Measurements from ENCODE around the gene POLR1C. TPM values are rescaled to one million over a fixed set of nuclear protein-coding genes. Genes with fewer than 3 reads are reported as not detected.

The POLR1C gene
- total and polyA plus RNA-seq, 10 of the 15 experiments (the other 5 are each of a cell fraction or from before 2014, with no cell fraction given) = 40.0 to 180 (median 66.2) TPM

DNA sequence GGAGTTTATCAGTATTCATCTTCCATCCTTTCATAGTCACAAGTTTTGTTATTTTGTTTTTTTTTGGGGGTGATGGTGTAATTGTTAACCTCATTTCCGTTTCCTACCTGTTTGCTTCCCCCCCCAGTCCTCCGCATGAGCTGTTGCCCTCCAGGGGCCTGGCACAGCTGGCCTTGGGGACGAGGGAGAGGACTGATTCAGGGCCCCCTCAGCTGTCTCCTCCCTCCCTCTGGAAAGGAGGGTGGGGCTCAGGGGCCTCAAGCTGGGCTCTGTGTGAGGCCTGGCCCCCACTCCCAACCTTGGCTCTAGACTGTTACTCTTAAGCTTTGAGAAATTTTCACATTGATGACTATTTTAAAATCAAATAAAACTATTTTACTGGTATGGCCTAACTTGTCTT lies 10.7 kb upstream of the POLR1C start:
- no peak overlapping the region for H3K4me2 ChIP-seq (ENCODE audit: control insufficient read depth, insufficient read depth)
- H3K9me3 ChIP-seq (replicated peaks; ENCODE audit: control insufficient read depth, insufficient read depth, low read length) = no peaks in the 10 kb centered on the region
- H3K4me1 ChIP-seq (ENCODE audit: control insufficient read depth, insufficient read depth, low read length) = peaks cover 4% of the 10 kb centered on the region; the same call in 1 of the 2 replicates
- in situ Hi-C loops (cut with MboI) (loop anchor here (5.0 kb wide), 1 partner anchor 249 kb away; no protein-coding TSS in a partner anchor), intact Hi-C loops (cut with micrococcal nuclease; ENCODE audit: unreplicated experiment) (loop anchor here (1.0 to 5.0 kb wide), 3 partner anchors 51 to 243 kb away; partner anchors contain the start of gene DLK2)
- BruUV-seq (replicated peaks) = no TSS peak
- H3K27ac ChIP-seq (ENCODE audit: control insufficient read depth, insufficient read depth) = no peak overlapping the region
- RAD21 ChIA-PET (ENCODE audit: unreplicated experiment) = interaction anchor here (0.7 to 3.3 kb wide), 18 partner anchors 10 to 332 kb away, joined by 3 to 44 read pairs (median 4); partner anchors contain the start of genes DLK2 and DNPH1
- H3K4me3 ChIP-seq = no peak overlapping the region
- H2AFZ ChIP-seq (ENCODE audit: control insufficient read depth, low read depth, low read length) = no peak overlapping the region
- H3K36me3 ChIP-seq (ENCODE audit: control insufficient read depth in 2 of 2, insufficient read depth in 2 of 2, low read length in 1 of 2) = peaks cover 4 to 25% of the 10 kb centered on the region in 2 experiments; a peak in 3 of 4 replicates
- no peak for ATAC-seq
- SMC1A ChIA-PET (ENCODE audit: uncharacterized antibody, unreplicated experiment) = interaction anchor here (0.6 to 3.4 kb wide), 23 partner anchors 11 to 364 kb away, joined by 3 to 16 read pairs (median 3); partner anchors contain the start of genes POLR1C and YIPF3
- H4K20me1 ChIP-seq (ENCODE audit: control insufficient read depth, insufficient read depth) = no peaks in the 10 kb centered on the region
- no peak overlapping the region for H3K9ac ChIP-seq (ENCODE audit: control insufficient read depth, insufficient read depth, low read length)
- H3K79me2 ChIP-seq (ENCODE audit: control insufficient read depth, insufficient read depth, low read length) = no peaks in the 10 kb centered on the region
- peaks cover 0 to 2% of the 10 kb centered on the region in 2 experiments; a peak in 1 of 4 replicates for H3K27me3 ChIP-seq (replicated peaks in 1 of 2; ENCODE audit: control insufficient read depth in 2 of 2, insufficient read depth in 2 of 2, low read length in 1 of 2)
- WGBS (ENCODE audit: insufficient coverage, insufficient replicate concordance, low lambda C conversion rate, missing lambda C conversion rate) = 25% methylated on average over 3 of the region's 3 CpGs
- FAIRE-seq = no peak
- DNase-seq (ENCODE audit: low read depth, low spot score) = no peak
- CTCF ChIA-PET = interaction anchor here (0.6 to 6.8 kb wide), 62 partner anchors 10 to 573 kb away, joined by 3 to 70 read pairs (median 5); partner anchors contain the start of genes ABCC10, CRIP3, DLK2 and PEX6
- POLR2A ChIA-PET = interaction anchor here (0.6 to 0.9 kb wide), 2 partner anchors 45 to 119 kb away, joined by 3 to 5 read pairs; no protein-coding TSS in a partner anchor
- no peak for TF ChIP-seq SMC3 (IDR thresholded peaks at IDR 0.05; ENCODE audit: borderline replicate concordance, low read length)
- no peak for TF ChIP-seq SRF (IDR thresholded peaks at IDR 0.05; ENCODE audit: low read depth in 2 of 2, low read length in 2 of 2)
- TF ChIP-seq RELA (IDR thresholded peaks at IDR 0.05; ENCODE audit: borderline replicate concordance, partially characterized antibody) = no peak
- TF ChIP-seq, protein P1, sequence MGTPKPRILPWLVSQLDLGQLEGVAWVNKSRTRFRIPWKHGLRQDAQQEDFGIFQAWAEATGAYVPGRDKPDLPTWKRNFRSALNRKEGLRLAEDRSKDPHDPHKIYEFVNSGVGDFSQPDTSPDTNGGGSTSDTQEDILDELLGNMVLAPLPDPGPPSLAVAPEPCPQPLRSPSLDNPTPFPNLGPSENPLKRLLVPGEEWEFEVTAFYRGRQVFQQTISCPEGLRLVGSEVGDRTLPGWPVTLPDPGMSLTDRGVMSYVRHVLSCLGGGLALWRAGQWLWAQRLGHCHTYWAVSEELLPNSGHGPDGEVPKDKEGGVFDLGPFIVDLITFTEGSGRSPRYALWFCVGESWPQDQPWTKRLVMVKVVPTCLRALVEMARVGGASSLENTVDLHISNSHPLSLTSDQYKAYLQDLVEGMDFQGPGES (IDR thresholded peaks at IDR 0.05) = no peak
- TF ChIP-seq, protein P2, sequence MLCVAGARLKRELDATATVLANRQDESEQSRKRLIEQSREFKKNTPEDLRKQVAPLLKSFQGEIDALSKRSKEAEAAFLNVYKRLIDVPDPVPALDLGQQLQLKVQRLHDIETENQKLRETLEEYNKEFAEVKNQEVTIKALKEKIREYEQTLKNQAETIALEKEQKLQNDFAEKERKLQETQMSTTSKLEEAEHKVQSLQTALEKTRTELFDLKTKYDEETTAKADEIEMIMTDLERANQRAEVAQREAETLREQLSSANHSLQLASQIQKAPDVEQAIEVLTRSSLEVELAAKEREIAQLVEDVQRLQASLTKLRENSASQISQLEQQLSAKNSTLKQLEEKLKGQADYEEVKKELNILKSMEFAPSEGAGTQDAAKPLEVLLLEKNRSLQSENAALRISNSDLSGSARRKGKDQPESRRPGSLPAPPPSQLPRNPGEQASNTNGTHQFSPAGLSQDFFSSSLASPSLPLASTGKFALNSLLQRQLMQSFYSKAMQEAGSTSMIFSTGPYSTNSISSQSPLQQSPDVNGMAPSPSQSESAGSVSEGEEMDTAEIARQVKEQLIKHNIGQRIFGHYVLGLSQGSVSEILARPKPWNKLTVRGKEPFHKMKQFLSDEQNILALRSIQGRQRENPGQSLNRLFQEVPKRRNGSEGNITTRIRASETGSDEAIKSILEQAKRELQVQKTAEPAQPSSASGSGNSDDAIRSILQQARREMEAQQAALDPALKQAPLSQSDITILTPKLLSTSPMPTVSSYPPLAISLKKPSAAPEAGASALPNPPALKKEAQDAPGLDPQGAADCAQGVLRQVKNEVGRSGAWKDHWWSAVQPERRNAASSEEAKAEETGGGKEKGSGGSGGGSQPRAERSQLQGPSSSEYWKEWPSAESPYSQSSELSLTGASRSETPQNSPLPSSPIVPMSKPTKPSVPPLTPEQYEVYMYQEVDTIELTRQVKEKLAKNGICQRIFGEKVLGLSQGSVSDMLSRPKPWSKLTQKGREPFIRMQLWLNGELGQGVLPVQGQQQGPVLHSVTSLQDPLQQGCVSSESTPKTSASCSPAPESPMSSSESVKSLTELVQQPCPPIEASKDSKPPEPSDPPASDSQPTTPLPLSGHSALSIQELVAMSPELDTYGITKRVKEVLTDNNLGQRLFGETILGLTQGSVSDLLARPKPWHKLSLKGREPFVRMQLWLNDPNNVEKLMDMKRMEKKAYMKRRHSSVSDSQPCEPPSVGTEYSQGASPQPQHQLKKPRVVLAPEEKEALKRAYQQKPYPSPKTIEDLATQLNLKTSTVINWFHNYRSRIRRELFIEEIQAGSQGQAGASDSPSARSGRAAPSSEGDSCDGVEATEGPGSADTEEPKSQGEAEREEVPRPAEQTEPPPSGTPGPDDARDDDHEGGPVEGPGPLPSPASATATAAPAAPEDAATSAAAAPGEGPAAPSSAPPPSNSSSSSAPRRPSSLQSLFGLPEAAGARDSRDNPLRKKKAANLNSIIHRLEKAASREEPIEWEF (IDR thresholded peaks at IDR 0.05; ENCODE audit: insufficient replicate concordance, low read depth, low read length) = no peak
- TF ChIP-seq EP300 (IDR thresholded peaks at IDR 0.05; ENCODE audit: borderline replicate concordance in 1 of 2, control insufficient read depth in 1 of 2, low read depth in 2 of 2, low read length in 2 of 2) = no peak
- TF ChIP-seq, protein P3, sequence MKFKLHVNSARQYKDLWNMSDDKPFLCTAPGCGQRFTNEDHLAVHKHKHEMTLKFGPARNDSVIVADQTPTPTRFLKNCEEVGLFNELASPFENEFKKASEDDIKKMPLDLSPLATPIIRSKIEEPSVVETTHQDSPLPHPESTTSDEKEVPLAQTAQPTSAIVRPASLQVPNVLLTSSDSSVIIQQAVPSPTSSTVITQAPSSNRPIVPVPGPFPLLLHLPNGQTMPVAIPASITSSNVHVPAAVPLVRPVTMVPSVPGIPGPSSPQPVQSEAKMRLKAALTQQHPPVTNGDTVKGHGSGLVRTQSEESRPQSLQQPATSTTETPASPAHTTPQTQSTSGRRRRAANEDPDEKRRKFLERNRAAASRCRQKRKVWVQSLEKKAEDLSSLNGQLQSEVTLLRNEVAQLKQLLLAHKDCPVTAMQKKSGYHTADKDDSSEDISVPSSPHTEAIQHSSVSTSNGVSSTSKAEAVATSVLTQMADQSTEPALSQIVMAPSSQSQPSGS (IDR thresholded peaks at IDR 0.05; ENCODE audit: low read length) = no peak
- TF ChIP-seq, protein P4, sequence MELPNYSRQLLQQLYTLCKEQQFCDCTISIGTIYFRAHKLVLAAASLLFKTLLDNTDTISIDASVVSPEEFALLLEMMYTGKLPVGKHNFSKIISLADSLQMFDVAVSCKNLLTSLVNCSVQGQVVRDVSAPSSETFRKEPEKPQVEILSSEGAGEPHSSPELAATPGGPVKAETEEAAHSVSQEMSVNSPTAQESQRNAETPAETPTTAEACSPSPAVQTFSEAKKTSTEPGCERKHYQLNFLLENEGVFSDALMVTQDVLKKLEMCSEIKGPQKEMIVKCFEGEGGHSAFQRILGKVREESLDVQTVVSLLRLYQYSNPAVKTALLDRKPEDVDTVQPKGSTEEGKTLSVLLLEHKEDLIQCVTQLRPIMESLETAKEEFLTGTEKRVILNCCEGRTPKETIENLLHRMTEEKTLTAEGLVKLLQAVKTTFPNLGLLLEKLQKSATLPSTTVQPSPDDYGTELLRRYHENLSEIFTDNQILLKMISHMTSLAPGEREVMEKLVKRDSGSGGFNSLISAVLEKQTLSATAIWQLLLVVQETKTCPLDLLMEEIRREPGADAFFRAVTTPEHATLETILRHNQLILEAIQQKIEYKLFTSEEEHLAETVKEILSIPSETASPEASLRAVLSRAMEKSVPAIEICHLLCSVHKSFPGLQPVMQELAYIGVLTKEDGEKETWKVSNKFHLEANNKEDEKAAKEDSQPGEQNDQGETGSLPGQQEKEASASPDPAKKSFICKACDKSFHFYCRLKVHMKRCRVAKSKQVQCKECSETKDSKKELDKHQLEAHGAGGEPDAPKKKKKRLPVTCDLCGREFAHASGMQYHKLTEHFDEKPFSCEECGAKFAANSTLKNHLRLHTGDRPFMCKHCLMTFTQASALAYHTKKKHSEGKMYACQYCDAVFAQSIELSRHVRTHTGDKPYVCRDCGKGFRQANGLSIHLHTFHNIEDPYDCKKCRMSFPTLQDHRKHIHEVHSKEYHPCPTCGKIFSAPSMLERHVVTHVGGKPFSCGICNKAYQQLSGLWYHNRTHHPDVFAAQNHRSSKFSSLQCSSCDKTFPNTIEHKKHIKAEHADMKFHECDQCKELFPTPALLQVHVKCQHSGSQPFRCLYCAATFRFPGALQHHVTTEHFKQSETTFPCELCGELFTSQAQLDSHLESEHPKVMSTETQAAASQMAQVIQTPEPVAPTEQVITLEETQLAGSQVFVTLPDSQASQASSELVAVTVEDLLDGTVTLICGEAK (IDR thresholded peaks at IDR 0.05; ENCODE audit: borderline replicate concordance) = no peak
- no peak for TF ChIP-seq STAT1 (conservative IDR thresholded peaks at IDR 0.05)
- no peak for TF ChIP-seq EGR1 (IDR thresholded peaks at IDR 0.05; ENCODE audit: borderline replicate concordance in 1 of 2, low read depth in 2 of 2, low read length in 2 of 2)

All from GM12878 (cell line).